ENCODE data around the gene ZNF660. TPM values are rescaled to one million over a fixed set of nuclear protein-coding genes. Genes with fewer than 3 reads are reported as not detected.

ZNF660 gene
- polyA plus RNA-seq, 3 donors = 0.58 to 1.3 (median 0.70) TPM

DNA sequence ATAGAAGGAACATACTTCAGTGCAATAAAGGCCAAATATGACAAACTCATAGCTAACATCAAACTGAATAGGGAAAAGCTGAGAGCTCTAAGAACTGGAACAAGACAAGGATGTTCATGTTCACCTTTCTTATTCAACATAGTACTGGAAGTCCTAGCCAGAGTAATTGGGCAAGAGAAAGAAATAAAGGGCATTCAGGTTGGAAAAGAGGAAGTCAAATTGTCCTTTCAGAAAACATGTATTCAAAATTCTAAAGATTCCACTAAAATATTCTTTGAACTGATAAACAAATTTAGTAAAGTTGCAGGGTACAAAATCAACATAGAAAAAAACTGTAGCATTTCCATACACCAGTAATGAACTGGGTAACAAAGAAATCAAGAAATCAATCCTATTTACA, 27.9 kb downstream of the ZNF660 start:
- H3K27ac ChIP-seq (ENCODE audit: low read depth, low read length) = no peak overlapping the region

GRCh38 chr3:44624749-44625480, 40.2 kb downstream of the ZNF660 start, which contains the start of gene ZNF197:
ZNF197 (plus strand) TSS chr3:44625036; CDS start chr3:44629155, 4,119 bp downstream.
- peak within 1 kb of the TSS; percentile 55 for H3K27ac ChIP-seq (ENCODE audit: low read depth, low read length)
- 0 to 1% (median 0%) methylated on average over 36 to 47 of the region's 47 CpGs for WGBS, 3 donors

DNA sequence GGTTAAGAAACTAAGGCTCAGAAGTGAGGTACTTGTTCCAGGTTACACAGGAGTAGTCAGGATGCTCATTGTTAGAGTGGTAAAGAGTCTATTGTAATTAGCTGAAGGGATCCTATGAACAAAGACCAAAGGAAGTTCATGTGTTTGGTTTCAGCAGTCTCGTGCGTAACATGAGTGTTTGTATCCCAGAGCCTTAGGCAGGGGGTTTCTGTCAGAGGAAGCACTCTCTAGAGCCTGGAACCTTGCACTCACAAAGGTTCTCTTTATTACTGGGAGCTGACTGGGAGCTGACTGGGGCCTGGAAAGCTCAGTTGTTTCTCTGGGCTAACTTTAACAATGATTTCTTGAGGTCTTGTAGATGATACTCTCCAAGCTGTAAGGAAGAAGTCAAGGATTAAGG, 44.0 kb downstream of the ZNF660 start:
- 90 to 92% (median 91%) methylated on average over 2 of the region's 2 CpGs for WGBS, 3 donors
- no peak overlapping the region for H3K27ac ChIP-seq (ENCODE audit: low read depth, low read length)

DNA sequence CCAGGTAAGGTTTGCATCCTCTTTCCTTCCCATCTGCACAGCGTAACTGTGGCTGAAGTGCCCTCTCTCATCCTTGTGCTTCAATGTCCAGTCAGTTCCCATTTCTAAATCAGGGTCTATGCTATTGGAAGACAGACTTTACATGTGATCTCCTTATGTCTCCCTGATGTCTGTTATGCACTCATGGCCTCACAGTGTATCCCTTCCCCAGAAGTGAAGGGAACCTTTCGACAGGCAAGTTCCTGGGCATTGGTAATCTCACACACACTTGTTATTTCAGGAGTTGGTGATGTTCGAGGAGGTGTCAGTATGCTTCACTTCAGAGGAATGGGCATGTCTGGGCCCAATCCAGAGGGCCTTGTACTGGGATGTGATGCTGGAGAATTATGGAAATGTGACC, 47.4 kb downstream of the ZNF660 start:
- H3K27ac ChIP-seq (ENCODE audit: low read depth, low read length) = no peak overlapping the region
- 94 to 99% (median 96%) methylated on average over 3 of the region's 3 CpGs for WGBS, 3 donors

DNA sequence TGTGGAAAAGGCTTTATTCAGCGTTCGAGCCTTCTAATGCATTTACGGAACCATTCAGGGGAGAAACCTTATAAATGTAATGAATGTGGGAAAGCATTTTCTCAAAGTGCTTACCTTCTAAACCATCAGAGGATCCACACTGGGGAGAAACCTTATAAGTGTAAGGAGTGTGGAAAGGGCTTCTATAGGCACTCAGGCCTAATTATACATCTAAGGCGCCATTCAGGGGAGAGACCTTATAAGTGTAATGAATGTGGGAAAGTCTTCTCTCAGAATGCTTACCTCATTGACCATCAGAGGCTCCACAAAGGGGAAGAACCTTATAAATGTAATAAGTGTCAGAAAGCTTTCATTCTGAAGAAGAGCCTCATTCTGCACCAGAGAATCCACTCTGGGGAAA, 57.6 kb downstream of the ZNF660 start:
- WGBS, 3 donors = 98 to 99% (median 98%) methylated on average over 4 of the region's 4 CpGs
- H3K27ac ChIP-seq (ENCODE audit: low read depth, low read length) = no peak overlapping the region

DNA sequence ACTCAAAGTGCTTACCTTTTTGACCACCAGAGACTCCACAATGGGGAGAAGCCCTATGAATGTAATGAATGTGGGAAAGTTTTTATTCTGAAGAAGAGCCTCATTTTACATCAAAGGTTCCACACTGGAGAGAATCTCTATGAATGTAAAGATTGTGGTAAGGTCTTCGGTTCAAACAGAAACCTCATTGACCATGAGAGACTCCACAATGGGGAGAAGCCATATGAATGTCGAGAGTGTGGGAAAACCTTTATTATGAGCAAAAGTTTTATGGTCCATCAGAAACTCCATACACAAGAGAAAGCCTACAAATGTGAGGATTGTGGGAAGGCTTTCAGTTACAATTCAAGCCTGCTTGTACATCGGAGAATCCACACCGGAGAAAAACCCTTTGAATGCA, 58.3 kb downstream of the ZNF660 start:
- no peak overlapping the region for H3K27ac ChIP-seq (ENCODE audit: low read depth, low read length)
- WGBS, 3 donors = 96 to 98% (median 98%) methylated on average over 4 of the region's 4 CpGs

GRCh38 chr3:44647771-44648170, 63.0 kb downstream of the ZNF660 start:
- WGBS, 3 donors = 73 to 89% (median 79%) methylated on average over 1 of the region's 1 CpG
- H3K27ac ChIP-seq (ENCODE audit: low read depth, low read length) = no peak overlapping the region

DNA sequence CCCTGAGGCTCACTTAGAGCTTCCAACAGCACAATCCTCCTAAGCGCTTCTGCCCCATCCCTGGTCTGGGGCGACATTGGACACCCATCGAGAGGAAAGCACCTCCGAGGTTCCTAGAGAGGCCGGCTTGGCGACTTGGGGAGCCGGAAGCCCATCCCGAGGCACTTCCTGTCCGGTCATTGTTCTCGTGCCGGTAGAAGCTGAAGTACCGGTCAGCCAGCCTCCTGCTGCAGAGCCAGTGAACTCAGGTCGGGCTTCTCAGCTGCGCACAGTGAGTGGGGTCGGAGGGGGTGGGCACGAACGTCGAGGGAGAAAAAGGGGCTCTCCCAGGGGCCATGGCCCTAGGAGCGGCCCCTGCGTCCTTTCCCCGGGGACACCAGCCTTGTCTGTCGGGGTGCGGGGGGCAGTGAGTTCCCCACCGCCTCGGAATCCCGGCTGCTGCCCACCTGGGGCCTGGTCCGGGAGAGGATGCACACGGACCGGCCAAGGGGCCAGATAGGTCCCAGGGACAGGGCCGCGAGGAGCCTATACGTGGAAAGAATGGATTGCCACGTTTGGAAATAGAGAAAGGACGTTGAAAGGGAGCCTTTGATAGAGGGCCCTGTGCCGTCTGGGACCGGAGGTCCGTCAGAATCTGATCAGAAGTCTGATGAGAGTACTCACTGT, 63.9 kb downstream of the ZNF660 start, which contains the start of gene ZNF35:
Gene ZNF35, plus strand, starts transcription at position 169 of the 666 bp plus-strand sequence. CDS start 2,336 bp downstream, outside the sequence.
- 0 to 1% (median 1%) methylated on average over 35 to 37 of the region's 37 CpGs for WGBS, 3 donors

More for the DNA sequence above, 63.9 kb downstream of the ZNF660 start, which contains the start of gene ZNF35:
- H3K27ac ChIP-seq (ENCODE audit: low read depth, low read length) = no peak within 1 kb of the TSS

Other genes starting within 250 kb of the ZNF660 start
- 10 to 100 TPM in 2 of 3 donors, 1 to 10 TPM in 1; 7.6 to 14.1 (median 12.7) TPM for gene TCAIM, start 246.2 kb upstream of the ZNF660 start, polyA plus RNA-seq
- 1 to 10 TPM; 2.2 to 5.8 (median 2.8) TPM for gene ZNF445, start 107.3 kb upstream of the ZNF660 start, polyA plus RNA-seq
- gene ZKSCAN7, start 29.8 kb upstream of the ZNF660 start, polyA plus RNA-seq = 1 to 10 TPM; 1.6 to 3.3 (median 1.8) TPM
- 1 to 10 TPM; 4.9 to 9.0 (median 5.2) TPM for gene ZNF197, start 40.1 kb downstream of the ZNF660 start, polyA plus RNA-seq
- 1 to 10 TPM; 1.2 to 5.5 (median 4.9) TPM for gene ZNF35, start 63.8 kb downstream of the ZNF660 start, polyA plus RNA-seq
- gene ZNF502, start 127.7 kb downstream of the ZNF660 start, polyA plus RNA-seq = 1 to 10 TPM; 1.7 to 1.9 (median 1.8) TPM
- 1 to 10 TPM in 2 of 3 donors, under 1 TPM in 1; 0.91 to 1.7 (median 1.3) TPM for gene ZNF501, start 144.7 kb downstream of the ZNF660 start, polyA plus RNA-seq
- 10 to 100 TPM in 1 of 3 donors, 1 to 10 TPM in 2; 6.6 to 12.3 (median 8.0) TPM for gene KIAA1143, start 176.7 kb downstream of the ZNF660 start, polyA plus RNA-seq
- gene KIF15, start 176.8 kb downstream of the ZNF660 start, polyA plus RNA-seq = under 1 TPM; 0.16 to 0.67 (median 0.24) TPM

Data from adipose tissue (tissue), 3 donors.